D721Med (cell line): ENCODE data around the gene PAK1.

Source experiments
- DNase-seq: peaks from one replicate; pipeline ENCODE4 v3.0.0; 2011; ENCODE audit warnings: low spot score; ENCODE audit not compliant: insufficient read length
- FAIRE-seq: peaks from 2 replicates; lab custom pipeline; 2011; peaks lifted over from hg19 to GRCh38; lab: Jason Lieb, UNC
- TF ChIP-seq, protein P1 (sequence below): IDR thresholded peaks from 2 replicates; pipeline ENCODE4 v1.5.1; 2012; ENCODE audit warnings: mild to moderate bottlenecking, control low read depth; ENCODE audit not compliant: insufficient read depth; ENCODE audit errors: missing control alignments

PAK1 gene

DNA sequence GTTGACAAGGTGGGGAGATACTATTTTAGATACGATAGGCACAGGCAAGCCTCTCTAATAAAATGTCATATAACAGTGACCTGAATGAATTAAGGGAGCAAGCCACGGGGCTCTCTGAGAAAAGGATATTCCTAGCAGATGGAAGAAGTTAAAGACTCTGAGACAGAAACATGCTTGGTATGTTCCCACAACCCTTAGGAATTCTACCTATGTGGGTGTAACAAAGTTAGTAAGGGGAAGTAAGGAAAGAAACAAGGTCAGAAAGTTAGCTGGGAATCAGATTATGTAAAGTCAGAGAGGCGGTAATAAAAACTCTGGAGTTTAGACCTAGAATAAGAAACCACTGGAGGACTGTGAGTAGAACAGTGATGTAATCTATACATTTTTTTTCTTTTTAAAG, 112.7 kb downstream of the PAK1 start:
- FAIRE-seq = no peak
- TF ChIP-seq, protein P1, sequence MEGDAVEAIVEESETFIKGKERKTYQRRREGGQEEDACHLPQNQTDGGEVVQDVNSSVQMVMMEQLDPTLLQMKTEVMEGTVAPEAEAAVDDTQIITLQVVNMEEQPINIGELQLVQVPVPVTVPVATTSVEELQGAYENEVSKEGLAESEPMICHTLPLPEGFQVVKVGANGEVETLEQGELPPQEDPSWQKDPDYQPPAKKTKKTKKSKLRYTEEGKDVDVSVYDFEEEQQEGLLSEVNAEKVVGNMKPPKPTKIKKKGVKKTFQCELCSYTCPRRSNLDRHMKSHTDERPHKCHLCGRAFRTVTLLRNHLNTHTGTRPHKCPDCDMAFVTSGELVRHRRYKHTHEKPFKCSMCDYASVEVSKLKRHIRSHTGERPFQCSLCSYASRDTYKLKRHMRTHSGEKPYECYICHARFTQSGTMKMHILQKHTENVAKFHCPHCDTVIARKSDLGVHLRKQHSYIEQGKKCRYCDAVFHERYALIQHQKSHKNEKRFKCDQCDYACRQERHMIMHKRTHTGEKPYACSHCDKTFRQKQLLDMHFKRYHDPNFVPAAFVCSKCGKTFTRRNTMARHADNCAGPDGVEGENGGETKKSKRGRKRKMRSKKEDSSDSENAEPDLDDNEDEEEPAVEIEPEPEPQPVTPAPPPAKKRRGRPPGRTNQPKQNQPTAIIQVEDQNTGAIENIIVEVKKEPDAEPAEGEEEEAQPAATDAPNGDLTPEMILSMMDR = no peak
- DNase-seq = no peak

DNA sequence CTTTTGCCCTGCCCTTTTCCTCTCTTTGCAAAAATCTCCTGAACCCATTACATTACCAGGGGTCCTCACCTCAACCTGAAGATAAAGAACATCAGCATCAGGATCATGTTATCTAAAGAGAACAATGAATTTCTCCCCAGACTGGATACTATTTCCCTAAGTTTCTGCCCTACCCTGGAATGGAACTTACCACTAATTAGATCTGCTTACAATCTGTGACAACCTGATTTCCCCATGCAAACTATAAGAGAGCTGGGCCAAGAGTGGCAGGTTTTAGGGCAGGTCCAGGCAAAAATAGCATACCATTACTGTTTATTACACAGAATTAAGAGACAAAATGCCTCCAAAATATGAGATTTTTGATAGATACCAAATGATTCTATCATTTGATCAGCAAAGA, 114.4 kb downstream of the PAK1 start:
- TF ChIP-seq, protein P1 = no peak
- no peak for DNase-seq
- FAIRE-seq = no peak

DNA sequence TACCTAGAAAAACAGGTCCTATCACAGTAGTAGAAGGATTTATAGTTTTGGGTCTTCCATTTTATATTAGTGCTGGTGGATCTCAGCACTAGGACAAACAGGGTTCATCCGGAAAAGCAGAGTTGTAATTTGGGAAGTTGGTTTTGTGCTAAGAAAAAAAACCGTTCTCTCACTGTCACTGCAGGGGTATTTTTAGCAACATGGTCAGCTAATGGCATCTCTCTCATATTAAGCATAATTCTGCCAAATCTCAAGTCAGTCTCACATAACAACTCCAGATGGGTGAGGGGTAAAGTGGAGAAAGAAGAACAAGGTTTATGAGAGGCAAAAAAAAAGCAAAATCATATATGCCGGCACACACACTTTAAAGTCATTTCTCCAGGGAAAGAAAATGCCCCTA, 120.8 kb downstream of the PAK1 start:
- TF ChIP-seq, protein P1 = no peak
- DNase-seq (no peak), FAIRE-seq (no peak)

DNA sequence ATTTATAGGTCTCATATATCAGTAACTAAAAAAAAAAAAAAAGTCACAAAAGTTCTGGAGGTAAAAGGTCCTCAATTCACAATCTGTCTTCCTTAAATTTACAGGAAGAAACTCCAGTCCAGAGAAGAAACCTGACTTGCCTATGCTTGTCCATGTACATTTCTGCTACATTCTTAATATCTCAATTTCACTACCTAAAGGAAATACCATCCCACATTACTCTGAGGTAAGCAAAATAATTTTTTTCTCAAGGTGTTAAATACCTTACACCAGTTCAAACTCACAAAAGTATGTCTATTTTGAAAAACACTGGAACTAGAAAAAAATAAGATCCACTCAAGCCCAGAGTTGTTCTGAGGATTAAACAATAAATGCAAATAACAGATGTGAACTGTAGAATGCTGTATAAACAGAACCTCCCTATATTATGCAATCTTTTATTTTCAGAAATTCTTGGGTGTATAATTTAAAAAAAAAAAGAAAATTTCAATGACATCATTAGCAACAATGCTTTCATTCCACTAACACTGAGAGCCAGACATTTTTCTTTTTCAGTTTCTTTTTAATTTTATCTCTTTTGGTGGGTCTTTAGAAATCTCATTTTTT, 122.5 kb downstream of the PAK1 start:
- FAIRE-seq (no peak), DNase-seq (no peak)
- TF ChIP-seq, protein P1 = no peak

DNA sequence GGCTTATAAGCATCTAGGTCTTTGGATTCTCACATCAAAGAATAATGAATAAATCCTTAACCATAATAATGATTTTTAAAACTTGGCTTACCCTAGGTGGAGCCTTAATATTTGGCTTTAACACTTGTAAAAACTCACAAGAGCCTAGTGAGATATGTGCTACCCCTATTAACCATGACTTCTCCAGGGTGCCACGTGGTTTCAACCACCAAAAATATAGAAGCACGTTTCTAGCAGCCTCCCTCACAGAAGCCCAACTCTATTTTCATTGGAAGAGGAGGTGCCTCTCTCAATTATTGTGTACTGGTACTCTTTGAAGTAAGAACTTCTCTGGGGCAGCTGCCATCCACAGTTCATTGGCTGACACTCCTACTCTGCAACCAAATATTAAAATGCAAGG, 125.9 kb downstream of the PAK1 start:
- TF ChIP-seq, protein P1 = no peak
- FAIRE-seq (no peak), DNase-seq (no peak)

DNA sequence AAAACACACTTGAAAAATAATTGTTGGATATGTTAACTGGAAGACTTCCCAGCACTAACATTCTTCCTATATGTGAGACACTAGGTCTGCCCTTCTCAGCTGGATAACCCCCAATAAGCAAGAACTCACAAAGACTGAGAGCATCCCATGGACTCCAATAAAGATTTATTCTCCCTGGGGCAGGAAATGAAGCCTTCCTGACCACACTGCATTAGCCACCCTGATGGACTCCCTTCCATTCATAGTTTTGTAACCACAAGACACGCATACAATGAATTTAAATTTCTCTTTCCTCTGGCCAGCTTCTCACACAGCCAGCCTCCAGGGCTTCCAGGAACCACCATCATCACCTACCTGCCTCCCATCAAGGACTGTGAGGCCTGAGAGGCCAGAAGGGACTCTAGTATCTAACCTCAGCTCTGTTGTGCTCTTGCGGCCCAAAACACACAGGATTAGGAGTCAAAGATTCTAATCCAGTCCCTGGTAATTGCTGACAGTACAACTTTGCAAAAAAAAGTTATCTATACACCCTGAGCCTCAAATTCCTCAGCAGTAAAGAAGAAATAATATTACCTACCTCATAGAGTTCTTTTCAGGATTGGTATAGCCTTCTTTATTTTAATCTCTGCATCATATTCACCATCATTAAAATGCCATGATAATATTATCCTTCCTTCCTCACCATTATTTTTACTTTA, 126.8 kb downstream of the PAK1 start:
- FAIRE-seq = no peak
- DNase-seq = no peak
- TF ChIP-seq, protein P1 = no peak

DNA sequence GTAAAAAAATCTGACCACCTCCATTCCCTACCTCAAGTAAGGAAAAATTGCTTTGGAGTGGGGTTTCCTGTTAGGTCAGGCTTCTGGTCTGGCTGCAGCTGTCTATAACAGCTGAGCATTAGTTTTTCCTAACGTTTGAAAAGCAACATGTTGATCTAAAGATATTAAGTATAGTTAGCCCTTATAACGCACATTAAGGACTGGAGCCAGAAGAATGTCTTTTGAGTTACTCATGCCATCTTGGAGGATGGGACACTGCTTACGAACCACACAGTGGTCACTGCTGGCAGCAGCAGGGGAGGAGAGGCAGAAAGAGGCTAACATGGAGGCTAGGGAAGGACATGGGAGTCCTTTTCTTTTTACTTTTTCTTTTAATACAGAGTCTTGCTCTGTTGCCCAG, 128.3 kb downstream of the PAK1 start:
- FAIRE-seq = no peak
- TF ChIP-seq, protein P1 = no peak
- DNase-seq = no peak
